Measurements from ENCODE around the gene PPIL6.

GRCh38 chr6:109441069-109441816 is 815 bp upstream of the PPIL6 start:
- no peak for TF ChIP-seq CTCF (IDR thresholded peaks at IDR 0.05; ENCODE audit: low read depth, low read length, poor library complexity, severe bottlenecking)
- TF ChIP-seq EZH2phosphoT487 (IDR thresholded peaks at IDR 0.05; ENCODE audit: borderline replicate concordance, low read length): no peak

Measured in DOHH2 (cell line).